GM18907 (cell line): ENCODE measurements around the gene PPP1R3F.
"Not testable (repeated sequence)": the region's sequence is repeated elsewhere in the genome, so short reads cannot be mapped to it uniquely, and the experiment has no call there.

Experiments used
- ATAC-seq: cut with Tn5 transposase; IDR thresholded peaks from one replicate; pipeline ENCODE4 v1.9.1; 2021; ENCODE audit warnings: mild to moderate bottlenecking, moderate library complexity; ENCODE audit not compliant: unreplicated experiment

Gene PPP1R3F

GRCh38 chrX:49272421-49272820 is 2.8 kb downstream of the PPP1R3F start:
- no peak for ATAC-seq

GRCh38 chrX:49273181-49273727 is 3.7 kb downstream of the PPP1R3F start:
- ATAC-seq, result no peak

- no peak for ATAC-seq
Observed at GRCh38 chrX:49276207-49276606, 6.6 kb downstream of the PPP1R3F start.

- ATAC-seq, result no peak
Observed at GRCh38 chrX:49276671-49277534, 7.3 kb downstream of the PPP1R3F start.

- ATAC-seq, result no peak
Observed at GRCh38 chrX:49277535-49277830, 7.9 kb downstream of the PPP1R3F start.

GRCh38 chrX:49278081-49278480 is 8.5 kb downstream of the PPP1R3F start:
- ATAC-seq, result no peak

- no peak for ATAC-seq
Observed at GRCh38 chrX:49282647-49283011, 13.0 kb downstream of the PPP1R3F start.

- no peak for ATAC-seq
Observed at GRCh38 chrX:49284212-49284611, 14.6 kb downstream of the PPP1R3F start.

- no peak for ATAC-seq
Observed at GRCh38 chrX:49286136-49286535, 16.5 kb downstream of the PPP1R3F start.

GRCh38 chrX:49286581-49286980 is 17.0 kb downstream of the PPP1R3F start:
- no peak for ATAC-seq

GRCh38 chrX:49287665-49288064 is 18.1 kb downstream of the PPP1R3F start:
- no peak for ATAC-seq

GRCh38 chrX:49290215-49290614 is 20.6 kb downstream of the PPP1R3F start:
- ATAC-seq, result no peak

GRCh38 chrX:49291615-49292337 is 22.2 kb downstream of the PPP1R3F start:
- ATAC-seq, result peak; percentile 67

GRCh38 chrX:49292400-49293362 is 23.1 kb downstream of the PPP1R3F start:
- no peak for ATAC-seq

GRCh38 chrX:49299293-49299692 is 29.7 kb downstream of the PPP1R3F start:
- not testable (repeated sequence) for ATAC-seq

- ATAC-seq, result no peak
Observed at GRCh38 chrX:49300703-49301102, 31.1 kb downstream of the PPP1R3F start.

- ATAC-seq, result no peak
Observed at GRCh38 chrX:49303346-49303745, 33.8 kb downstream of the PPP1R3F start, which contains the start of gene GAGE10. Gene GAGE10 (plus strand): TSS chrX:49303646. CDS start chrX:49304860, 1,214 bp downstream.

- not testable (repeated sequence) for ATAC-seq
Observed at GRCh38 chrX:49307775-49308174, 38.2 kb downstream of the PPP1R3F start.

- no peak for ATAC-seq
Observed at GRCh38 chrX:49308604-49309269, 39.1 kb downstream of the PPP1R3F start.

GRCh38 chrX:49309401-49309981 is 39.9 kb downstream of the PPP1R3F start:
- no peak for ATAC-seq
